Kidney (tissue), 2 donors: ENCODE data around the gene PPP1R12B. TPM values are rescaled to one million over a fixed set of nuclear protein-coding genes. Genes with fewer than 3 reads are reported as not detected.

Experiments used
- polyA plus RNA-seq: library from polyadenylated mRNA; stranded (reverse); fragments of 350-450 nt; fragmentation: Illumina TruSeq; extraction: RNeasy Lipid Tissue Mini Kit (QIAGEN cat#74804); gene quantifications from one replicate; pipeline ENCODE4 v1.2.3, GENCODE V29; 2014; ENCODE audit warnings: low read depth, low replicate concordance; ENCODE audit not compliant: insufficient read depth
- total RNA-seq: library from RNA; stranded (reverse); fragmentation: NEBNext Ultra II Directional; extraction: Animal tissue kit (Norgen Biotek cat#: 25700); gene quantifications from one replicate; pipeline ENCODE4 v1.2.1, GENCODE V29; 2021
- donor health status: DM: yes; HTN: yes; CAD: no.

Gene PPP1R12B
- total and polyA plus RNA-seq, 2 donors from 2014 or later, result 5.7 to 40.0 TPM

Other genes with a start within 250 kb of the PPP1R12B start
- gene GPR37L1, start 225.8 kb upstream of the PPP1R12B start, total RNA-seq, result 0.13 TPM
- gene GPR37L1, start 225.8 kb upstream of the PPP1R12B start, polyA plus RNA-seq, result not detected
- 72.2 TPM for gene ARL8A, start 204.0 kb upstream of the PPP1R12B start, total RNA-seq
- gene ARL8A, start 204.0 kb upstream of the PPP1R12B start, polyA plus RNA-seq, result 60.8 TPM
- 5.5 TPM for gene PTPN7, start 188.1 kb upstream of the PPP1R12B start, total RNA-seq
- 3.5 TPM for gene PTPN7, start 188.1 kb upstream of the PPP1R12B start, polyA plus RNA-seq
- gene LGR6, start 154.9 kb upstream of the PPP1R12B start, total RNA-seq, result 4.1 TPM
- gene LGR6, start 154.9 kb upstream of the PPP1R12B start, polyA plus RNA-seq, result 1.8 TPM
- 1.6 TPM for gene UBE2T, start 6.8 kb upstream of the PPP1R12B start, total RNA-seq
- 6.6 TPM for gene UBE2T, start 6.8 kb upstream of the PPP1R12B start, polyA plus RNA-seq